Endothelial cell of umbilical vein (primary cell): ENCODE results near the gene LTN1. TPM values are rescaled to one million over a fixed set of nuclear protein-coding genes. Genes with fewer than 3 reads are reported as not detected.

Experiments used
- BruUV-seq: library from RNA; stranded (reverse); fragments of 400-500 nt; replicated peaks from 2 replicates; lab custom pipeline; 2021; lab: Mats Ljungman, UMichigan
- CTCF ChIA-PET: fragments of 300-600, 350-600 bp; sonication (Branson Sonifier 250); formaldehyde crosslinking; loops from one replicate; lab custom pipeline; 2021; ENCODE audit warnings: antibody characterized with exemption, inconsistent platforms; lab: Charles Lee
- POLR2A ChIA-PET: fragments of 300-600, 350-600 bp; sonication (Branson Sonifier 250); formaldehyde crosslinking; loops from one replicate; lab custom pipeline; 2021; ENCODE audit warnings: antibody characterized with exemption, inconsistent platforms; lab: Charles Lee
- DNase-seq: peaks from one replicate; pipeline ENCODE4 v3.0.0-alpha.2; 2011; ENCODE audit warnings: low read depth, low spot score
- FAIRE-seq: peaks from 2 replicates; lab custom pipeline; 2011; peaks lifted over from hg19 to GRCh38; lab: Jason Lieb, UNC
- H2AFZ ChIP-seq: 2 replicates; pipeline ENCODE4 v1.6.0; 2012; ENCODE audit warnings: low read depth, low read length, control low read depth, inconsistent platforms
- H3K27ac ChIP-seq: 2 replicates; pipeline ENCODE4 v1.5.1; 2011; ENCODE audit warnings: low read depth, mild to moderate bottlenecking, control low read depth, low read length, moderate library complexity; ENCODE audit not compliant: insufficient read depth
- H3K27me3 ChIP-seq, 2 experiments: 2 replicates each; pipeline versions ENCODE4 v1.6.0 to v1.6.1; 2011; ENCODE audit warnings: low read length in 2 of 2, mixed read lengths in 1 of 2; ENCODE audit not compliant: control insufficient read depth in 2 of 2, insufficient read depth in 2 of 2
- H3K36me3 ChIP-seq, 2 experiments: 2 replicates in 1 of 2; 3 replicates in 1 of 2; pipeline ENCODE4 v1.5.1; 2011; ENCODE audit warnings: low read length in 2 of 2, mild to moderate bottlenecking in 1 of 2, moderate library complexity in 1 of 2; ENCODE audit not compliant: control insufficient read depth in 2 of 2, insufficient read depth in 2 of 2; ENCODE audit errors: extremely low read depth in 1 of 2
- H3K4me1 ChIP-seq: 3 replicates; pipeline ENCODE4 v1.5.1; 2011; ENCODE audit warnings: mild to moderate bottlenecking, low read length; ENCODE audit not compliant: control insufficient read depth, insufficient read depth; ENCODE audit errors: extremely low read depth
- H3K4me2 ChIP-seq: 2 replicates; pipeline ENCODE4 v1.6.1; 2011; ENCODE audit warnings: low read length, control low read depth, mixed read lengths; ENCODE audit not compliant: insufficient read depth
- H3K4me3 ChIP-seq, 3 experiments: fragments of 200-600 bp in 1 of 3; sonication (generic), shearing (Covaris generic) in 1 of 3; replicated peaks in 1 of 3; 2 replicates each; pipeline ENCODE4 v1.5.1; 2011 to 2016; ENCODE audit warnings: control low read depth in 3 of 3, low read length in 3 of 3, mild to moderate bottlenecking in 2 of 3, inconsistent platforms in 1 of 3, low read depth in 1 of 3, moderate library complexity in 1 of 3; ENCODE audit not compliant: insufficient read depth in 1 of 3
- H3K79me2 ChIP-seq: 2 replicates; pipeline ENCODE4 v1.6.0; 2012; ENCODE audit warnings: low read length, inconsistent platforms; ENCODE audit not compliant: control insufficient read depth, insufficient read depth
- H3K9ac ChIP-seq: replicated peaks from 2 replicates; pipeline ENCODE3; 2011; ENCODE audit warnings: low read length, control low read depth; ENCODE audit not compliant: insufficient read depth; ENCODE audit errors: extremely low read depth
- H3K9me1 ChIP-seq: replicated peaks from 3 replicates; pipeline ENCODE4 v1.6.0; 2011; ENCODE audit warnings: mild to moderate bottlenecking, low read length; ENCODE audit not compliant: control insufficient read depth, insufficient read depth; ENCODE audit errors: extremely low read depth
- H3K9me3 ChIP-seq: replicated peaks from 2 replicates; pipeline ENCODE4 v1.5.1; 2012; ENCODE audit warnings: low read length, inconsistent platforms; ENCODE audit not compliant: control insufficient read depth, insufficient read depth
- H4K20me1 ChIP-seq: replicated peaks from 2 replicates; pipeline ENCODE3; 2011; ENCODE audit warnings: mild to moderate bottlenecking, low read length; ENCODE audit not compliant: control insufficient read depth, insufficient read depth; ENCODE audit errors: extremely low read depth
- EZH2 ChIP-seq: IDR thresholded peaks from 2 replicates; pipeline ENCODE4 v1.6.1; 2012; ENCODE audit warnings: borderline replicate concordance, low read depth, mild to moderate bottlenecking, moderate library complexity, low read length, inconsistent platforms; ENCODE audit not compliant: severe bottlenecking
- FOS ChIP-seq: IDR thresholded peaks from 2 replicates; pipeline ENCODE4 v1.6.1; 2011; ENCODE audit warnings: mild to moderate bottlenecking, low read length, moderate library complexity, borderline replicate concordance; ENCODE audit not compliant: insufficient read depth
- GATA2 ChIP-seq: IDR thresholded peaks from 2 replicates; pipeline ENCODE4 v1.7.0; 2011; ENCODE audit warnings: low read depth, mild to moderate bottlenecking, moderate library complexity, mixed read lengths, low read length; ENCODE audit not compliant: insufficient read length, insufficient read depth
- JUN ChIP-seq: IDR thresholded peaks from 2 replicates; pipeline ENCODE4 v1.6.1; 2011; ENCODE audit warnings: borderline replicate concordance, low read depth; ENCODE audit not compliant: insufficient read length, insufficient read depth
- MYC ChIP-seq: IDR thresholded peaks from one replicate; pipeline ENCODE4 v1.6.1; 2011; ENCODE audit warnings: mild to moderate bottlenecking, low read depth, low read length
- POLR2A ChIP-seq: IDR thresholded peaks from 2 replicates; pipeline ENCODE4 v1.6.1; 2012; ENCODE audit warnings: low read depth, mild to moderate bottlenecking, control low read depth, low read length
- POLR2AphosphoS5 ChIP-seq: IDR thresholded peaks from 2 replicates; pipeline ENCODE4 v1.6.1; 2012; ENCODE audit warnings: low read depth, mild to moderate bottlenecking, control low read depth, low read length, moderate library complexity; ENCODE audit not compliant: insufficient read depth
- dilution Hi-C: fragments of 300-500 bp; cut with MboI; formaldehyde crosslinking; loops from one replicate; pipeline ENCODE4 v1.15.0; 2019; ENCODE audit warnings: low sequenced_read_pairs; ENCODE audit not compliant: extremely low pct_ligation_motif_present
- intact Hi-C: fragments of 100-400 bp; cut with micrococcal nuclease; formaldehyde crosslinking; loops from one replicate; pipeline ENCODE4 v1.10.0; 2022
- polyA plus RNA-seq, 4 experiments: library from polyadenylated mRNA; depleted of rRNA in 3 of 4; stranded (reverse) in 3 of 4; unstranded in 1 of 4; fragments of >200 nt; gene quantifications; 2 replicates each; pipeline versions ENCODE4 v1.2.1 to v1.2.3, GENCODE V29; 2011 to 2012; ENCODE audit warnings: missing spikeins in 1 of 4
- total RNA-seq: library from RNA; stranded (reverse); gene quantifications from 2 replicates; pipeline ENCODE4 v1.2.3, GENCODE V29; 2021
- TF ChIP-seq, protein P1 (sequence below): IDR thresholded peaks from 2 replicates; pipeline ENCODE4 v1.6.1; 2011; ENCODE audit not compliant: insufficient read depth, insufficient read length
- TF ChIP-seq, protein P2 (sequence below), 2 donors: IDR thresholded peaks; 1 replicate in 1 of 2; 2 replicates in 1 of 2; pipeline ENCODE4 v1.5.1; 2011; ENCODE audit warnings: low read length in 2 of 2, mild to moderate bottlenecking in 2 of 2, moderate library complexity in 2 of 2, control low read depth in 1 of 2, inconsistent platforms in 1 of 2, low read depth in 1 of 2; ENCODE audit not compliant: insufficient read depth in 1 of 2; ENCODE audit errors: extremely low read depth in 1 of 2

The LTN1 gene
- total and polyA plus RNA-seq, 2 donors (not counting 3 experiments of a cell fraction or from before 2014, with no cell fraction given), result 3.8 to 23.0 TPM

DNA sequence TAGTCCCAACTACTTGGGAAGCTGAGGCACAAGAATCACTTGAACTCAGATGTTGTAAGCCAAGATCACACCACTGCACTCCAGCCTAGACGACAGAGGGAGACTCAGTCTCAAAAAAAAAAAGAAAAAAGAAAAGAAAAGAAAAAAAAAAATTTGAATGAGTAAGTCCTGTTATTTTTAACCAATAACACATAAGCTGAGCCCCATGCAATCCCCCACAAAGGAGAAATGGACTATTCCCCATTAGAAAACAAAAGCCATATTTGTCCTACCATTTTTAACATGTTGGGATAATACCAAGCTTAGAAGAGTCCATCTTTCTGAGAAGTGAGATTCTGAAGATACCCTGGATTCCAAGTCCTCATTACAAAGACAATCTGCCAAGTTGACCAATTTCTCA, 32.4 kb downstream of the LTN1 start:
- no TSS peak for BruUV-seq
- Histone ChIP-seq H3K9me1 (no peaks in the 10 kb centered on the region), H3K27ac (no peak overlapping the region), H3K9ac (no peak overlapping the region), H4K20me1 (no peaks in the 10 kb centered on the region), H3K36me3 (peaks cover 7 to 10% of the 10 kb centered on the region in 2 experiments), H3K79me2 (no peaks in the 10 kb centered on the region), H3K4me3 (no peak overlapping the region), H2AFZ (no peak overlapping the region), H3K4me2 (no peak overlapping the region), H3K9me3 (no peaks in the 10 kb centered on the region), H3K4me1 (peaks cover 9% of the 10 kb centered on the region), H3K27me3 (no peaks in the 10 kb centered on the region)
- TF ChIP-seq EZH2, result no peak
- TF ChIP-seq JUN, result no peak
- TF ChIP-seq FOS, result no peak
- TF ChIP-seq GATA2, result no peak
- TF ChIP-seq POLR2A, result no peak
- TF ChIP-seq POLR2AphosphoS5, result no peak
- TF ChIP-seq MYC, result no peak
- TF ChIP-seq, protein P1, sequence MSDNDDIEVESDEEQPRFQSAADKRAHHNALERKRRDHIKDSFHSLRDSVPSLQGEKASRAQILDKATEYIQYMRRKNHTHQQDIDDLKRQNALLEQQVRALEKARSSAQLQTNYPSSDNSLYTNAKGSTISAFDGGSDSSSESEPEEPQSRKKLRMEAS, result no peak
- TF ChIP-seq, protein P2, sequence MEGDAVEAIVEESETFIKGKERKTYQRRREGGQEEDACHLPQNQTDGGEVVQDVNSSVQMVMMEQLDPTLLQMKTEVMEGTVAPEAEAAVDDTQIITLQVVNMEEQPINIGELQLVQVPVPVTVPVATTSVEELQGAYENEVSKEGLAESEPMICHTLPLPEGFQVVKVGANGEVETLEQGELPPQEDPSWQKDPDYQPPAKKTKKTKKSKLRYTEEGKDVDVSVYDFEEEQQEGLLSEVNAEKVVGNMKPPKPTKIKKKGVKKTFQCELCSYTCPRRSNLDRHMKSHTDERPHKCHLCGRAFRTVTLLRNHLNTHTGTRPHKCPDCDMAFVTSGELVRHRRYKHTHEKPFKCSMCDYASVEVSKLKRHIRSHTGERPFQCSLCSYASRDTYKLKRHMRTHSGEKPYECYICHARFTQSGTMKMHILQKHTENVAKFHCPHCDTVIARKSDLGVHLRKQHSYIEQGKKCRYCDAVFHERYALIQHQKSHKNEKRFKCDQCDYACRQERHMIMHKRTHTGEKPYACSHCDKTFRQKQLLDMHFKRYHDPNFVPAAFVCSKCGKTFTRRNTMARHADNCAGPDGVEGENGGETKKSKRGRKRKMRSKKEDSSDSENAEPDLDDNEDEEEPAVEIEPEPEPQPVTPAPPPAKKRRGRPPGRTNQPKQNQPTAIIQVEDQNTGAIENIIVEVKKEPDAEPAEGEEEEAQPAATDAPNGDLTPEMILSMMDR (IDR thresholded peaks at IDR 0.05; ENCODE audit: extremely low read depth in 1 of 2, insufficient read depth in 1 of 2, low read depth in 1 of 2, low read length in 2 of 2), result no peak
- DNase-seq (no peak), FAIRE-seq (no peak)
- intact Hi-C loops, result no loop called here
- dilution Hi-C loops, result no loop called here
- POLR2A ChIA-PET, result interaction anchor here (0.9 kb wide), 1 partner anchor 15 kb away, joined by 3 read pairs; no protein-coding TSS in a partner anchor
- CTCF ChIA-PET, result no interaction called here
